T-cell (primary cell): ENCODE measurements around the gene PARVA. TPM values are rescaled to one million over a fixed set of nuclear protein-coding genes. Genes with fewer than 3 reads are reported as not detected.

Experiments used
- ATAC-seq, 4 experiments: fragments of 200-7000 bp in 3 of 4; fragments of 150-1000 bp in 1 of 4; cut with Tn5 transposase; replicated peaks in 1 of 4; 1 replicate in 3 of 4; 2 replicates in 1 of 4; pipeline ENCODE4 v1.10.0; 2021; ENCODE audit warnings: moderate library complexity in 3 of 4, mild to moderate bottlenecking in 2 of 4, moderate number of reproducible peaks in 1 of 4
- CTCF ChIA-PET, 2 donors: fragments of 300-600 bp; sonication (Branson Sonifier 250); formaldehyde crosslinking; loops; one replicate each; lab custom pipeline; 2022; ENCODE audit warnings: antibody characterized with exemption in 2 of 2; lab: Charles Lee
- POLR2A ChIA-PET, 2 donors: fragments of 300-600 bp; sonication (Branson Sonifier 250); formaldehyde crosslinking; loops; one replicate each; lab custom pipeline; 2022; ENCODE audit warnings: antibody characterized with exemption in 2 of 2; lab: Charles Lee
- DNase-seq, 35 experiments: peaks; one replicate each; pipeline versions ENCODE4 v3.0.0 to v3.0.0-alpha.2; 2013 to 2023
- H3K27ac ChIP-seq: one replicate; pipeline ENCODE4 v1.5.1; 2013; ENCODE audit warnings: low read length
- H3K27me3 ChIP-seq, 2 experiments: replicated peaks in 1 of 2; 1 replicate in 1 of 2; 2 replicates in 1 of 2; pipeline versions ENCODE4 v1.6.1 to v1.7.0; 2013; ENCODE audit warnings: low read length in 1 of 2, mixed read lengths in 1 of 2; ENCODE audit not compliant: control insufficient read depth in 2 of 2, insufficient read depth in 2 of 2; ENCODE audit errors: extremely low read depth in 1 of 2
- H3K36me3 ChIP-seq, 2 donors: 1 replicate in 1 of 2; 2 replicates in 1 of 2; pipeline versions ENCODE4 v1.6.1 to v1.7.0; 2013; ENCODE audit warnings: low read length in 1 of 2; ENCODE audit not compliant: control insufficient read depth in 2 of 2, insufficient read depth in 1 of 2; ENCODE audit errors: extremely low read depth in 1 of 2
- H3K4me1 ChIP-seq, 2 experiments: 1 replicate in 1 of 2; 2 replicates in 1 of 2; pipeline versions ENCODE4 v1.6.1 to v1.7.0; 2013; ENCODE audit warnings: low read length in 2 of 2, mixed read lengths in 1 of 2; ENCODE audit not compliant: insufficient read depth in 2 of 2, control insufficient read depth in 1 of 2; ENCODE audit errors: extremely low read depth in 1 of 2
- H3K4me3 ChIP-seq, 2 donors: 1 replicate in 1 of 2; 2 replicates in 1 of 2; pipeline versions ENCODE4 v1.5.1 to v1.7.0; 2013; ENCODE audit warnings: mild to moderate bottlenecking in 2 of 2, low read length in 1 of 2, moderate library complexity in 1 of 2; ENCODE audit not compliant: control insufficient read depth in 1 of 2; ENCODE audit errors: extremely low read depth in 1 of 2
- H3K9me3 ChIP-seq: 2 replicates; pipeline ENCODE4 v1.7.0; 2013
- H3K27ac Mint-ChIP-seq, 2 donors: one replicate each; pipeline ENCODE4 v1.8.0; 2020 to 2021; ENCODE audit warnings: mild to moderate bottlenecking in 2 of 2, mixed read lengths in 2 of 2
- H3K27me3 Mint-ChIP-seq, 2 donors: one replicate each; pipeline ENCODE4 v1.8.0; 2021 to 2022; ENCODE audit warnings: mixed read lengths in 2 of 2
- H3K36me3 Mint-ChIP-seq: one replicate; pipeline ENCODE4 v1.8.0; 2021; ENCODE audit warnings: mixed read lengths
- H3K4me1 Mint-ChIP-seq, 3 donors: one replicate each; pipeline ENCODE4 v1.8.0; 2020 to 2022; ENCODE audit warnings: mixed read lengths in 3 of 3, mild to moderate bottlenecking in 1 of 3
- H3K4me3 Mint-ChIP-seq, 3 donors: one replicate each; pipeline ENCODE4 v1.8.0; 2020 to 2022; ENCODE audit warnings: mild to moderate bottlenecking in 3 of 3, mixed read lengths in 3 of 3, moderate library complexity in 3 of 3
- H3K9me3 Mint-ChIP-seq, 3 donors: one replicate each; pipeline ENCODE4 v1.8.0; 2020 to 2022; ENCODE audit warnings: mixed read lengths in 3 of 3
- WGBS: methylation state at CpG from one replicate; pipeline ENCODE4 v1.1.5; 2013; ENCODE audit warnings: missing lambda C conversion rate; ENCODE audit not compliant: insufficient coverage; 5-methylcytosine and 5-hydroxymethylcytosine counted together
- total RNA-seq, 35 experiments: library from RNA in 6 of 35; stranded (reverse) in 6 of 35; fragments of 120-200 nt in 1 of 35; gene quantifications; one replicate each; pipeline versions ENCODE4 v1.2.1 to v1.2.4 and lab custom pipeline; 2013 to 2026

The PARVA gene
- total RNA-seq, 5 donors from 2014 or later (not counting 1 experiment from before 2014, with no cell fraction given) = 0.41 to 0.93 (median 0.75) TPM

DNA sequence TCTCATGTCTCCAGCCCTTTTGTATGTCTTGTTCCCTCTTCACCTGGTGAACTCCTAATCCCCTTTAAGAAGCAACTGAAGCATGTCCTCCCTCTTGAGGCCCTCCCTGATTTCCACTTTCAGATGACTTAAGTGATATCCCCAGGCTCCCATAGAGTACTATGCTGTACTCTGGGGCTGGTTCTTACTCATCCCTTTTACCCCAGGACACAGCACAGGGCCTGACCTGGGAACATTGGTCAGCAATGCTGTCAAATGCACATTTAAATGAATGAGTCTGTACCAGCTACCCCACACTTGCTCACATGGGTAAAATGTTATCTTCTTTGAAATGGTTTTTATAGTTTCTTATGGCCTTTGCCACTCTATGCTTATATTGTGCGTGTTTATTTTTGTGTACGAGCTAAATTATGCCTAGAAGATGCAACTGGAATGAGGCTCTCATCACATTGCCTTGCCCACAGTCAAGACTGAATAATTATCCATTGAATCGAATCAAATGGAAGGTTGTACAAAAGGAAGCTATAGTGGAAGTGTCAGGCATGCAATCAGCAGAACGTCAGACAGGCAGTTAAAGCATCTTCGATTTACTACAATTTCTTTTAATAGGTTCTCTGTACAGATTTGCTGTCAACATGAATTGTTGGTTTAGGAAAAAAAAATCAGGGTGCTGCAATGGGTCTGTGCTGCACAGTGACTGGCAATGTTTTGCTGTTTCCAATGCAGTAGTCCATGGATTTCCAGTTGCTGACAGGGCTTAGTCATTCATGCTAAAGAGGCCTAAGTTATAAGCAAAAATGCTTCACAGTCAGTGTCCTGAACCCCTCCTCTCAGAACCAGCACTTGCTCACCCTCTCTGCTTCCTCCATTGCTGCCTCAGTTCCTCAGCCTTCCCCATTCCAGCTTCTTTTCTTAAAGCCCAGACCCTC, 79.5 kb downstream of the PARVA start:
- ATAC-seq = no peak
- ChIA-PET CTCF (no interaction called here), POLR2A (no interaction called here)
- no peaks in the 10 kb centered on the region for H3K36me3 Mint-ChIP-seq
- H3K27ac Mint-ChIP-seq = no peak overlapping the region
- H3K27me3 Mint-ChIP-seq = peaks cover 0 to 17% of the 10 kb centered on the region in 2 donors
- no peaks in the 10 kb centered on the region for H3K9me3 ChIP-seq
- no peak overlapping the region for H3K4me3 Mint-ChIP-seq
- H3K27ac ChIP-seq = no peak overlapping the region
- no peaks in the 10 kb centered on the region for H3K9me3 Mint-ChIP-seq
- no peaks in the 10 kb centered on the region for H3K4me1 ChIP-seq
- H3K4me1 Mint-ChIP-seq = no peaks in the 10 kb centered on the region
- DNase-seq = no peak
- no peak overlapping the region for H3K4me3 ChIP-seq
- 57% methylated on average over 2 of the region's 5 CpGs for WGBS
- H3K36me3 ChIP-seq = no peaks in the 10 kb centered on the region
- peaks cover 0 to 13% of the 10 kb centered on the region in 2 experiments for H3K27me3 ChIP-seq

DNA sequence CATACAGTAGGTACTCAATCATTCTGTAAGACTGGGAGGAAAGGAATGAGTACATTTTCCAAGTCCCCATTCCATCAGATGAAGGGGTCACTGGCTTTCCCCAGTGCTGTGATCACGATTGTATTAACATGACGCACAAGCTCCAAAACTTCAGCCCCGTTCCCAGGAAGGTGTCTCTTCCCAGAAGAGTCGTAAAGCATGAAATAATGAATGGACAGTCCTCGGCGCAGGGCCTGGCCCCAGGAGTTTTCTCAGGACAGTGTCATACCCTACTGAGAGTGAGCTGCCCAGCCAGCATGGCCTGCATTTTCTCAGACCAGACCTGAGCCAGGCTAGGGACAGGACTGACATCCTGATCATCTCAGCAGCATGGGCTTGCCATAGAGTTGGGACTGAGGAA, 80.7 kb downstream of the PARVA start:
- 100% methylated on average over 1 of the region's 6 CpGs for WGBS
- Histone ChIP-seq H3K27me3 (peaks cover 0 to 11% of the 10 kb centered on the region in 2 experiments), H3K36me3 (no peaks in the 10 kb centered on the region), H3K4me1 (no peaks in the 10 kb centered on the region), H3K4me3 (no peak overlapping the region), H3K27ac (no peak overlapping the region), H3K9me3 (no peaks in the 10 kb centered on the region)
- ChIA-PET CTCF (no interaction called here), POLR2A (no interaction called here)
- H3K4me1 Mint-ChIP-seq = no peaks in the 10 kb centered on the region
- H3K9me3 Mint-ChIP-seq = no peaks in the 10 kb centered on the region
- no peak overlapping the region for H3K4me3 Mint-ChIP-seq
- H3K36me3 Mint-ChIP-seq = no peaks in the 10 kb centered on the region
- peaks cover 0 to 13% of the 10 kb centered on the region in 2 donors for H3K27me3 Mint-ChIP-seq
- DNase-seq (no peak), ATAC-seq (no peak)
- H3K27ac Mint-ChIP-seq = no peak overlapping the region

DNA sequence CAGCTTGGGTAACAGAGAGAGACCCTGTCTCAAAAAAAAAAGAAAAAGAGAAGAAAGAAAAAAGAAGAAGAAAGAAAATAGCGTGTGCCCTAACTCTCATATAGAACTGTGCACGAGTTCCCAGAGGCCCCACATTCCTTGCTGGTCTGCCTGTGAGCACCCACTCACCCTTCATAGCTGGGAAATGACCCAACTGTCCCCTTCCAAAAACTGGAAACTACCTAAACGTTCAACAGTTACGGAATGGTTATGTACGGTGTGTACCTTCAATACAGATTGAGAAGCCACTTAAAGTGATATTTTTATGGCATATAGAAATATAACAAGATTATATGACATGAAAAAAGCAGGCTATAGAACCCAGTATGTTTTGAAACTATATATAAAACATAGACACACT, 82.0 kb downstream of the PARVA start:
- Histone ChIP-seq H3K4me3 (no peak overlapping the region), H3K9me3 (no peaks in the 10 kb centered on the region), H3K27me3 (peaks cover 0 to 9% of the 10 kb centered on the region in 2 experiments), H3K4me1 (no peaks in the 10 kb centered on the region), H3K27ac (no peak overlapping the region), H3K36me3 (no peaks in the 10 kb centered on the region)
- WGBS = no CpG with 5 or more reads among the region's 5 CpGs
- Mint-ChIP-seq H3K27me3 (peaks cover 0 to 13% of the 10 kb centered on the region in 2 donors), H3K27ac (no peak overlapping the region), H3K4me3 (no peak overlapping the region), H3K9me3 (peaks cover 0 to 6% (median 3%) of the 10 kb centered on the region in 3 donors), H3K4me1 (no peaks in the 10 kb centered on the region), H3K36me3 (peaks cover 2% of the 10 kb centered on the region)
- ChIA-PET POLR2A (no interaction called here), CTCF (no interaction called here)
- DNase-seq (no peak), ATAC-seq (no peak)

DNA sequence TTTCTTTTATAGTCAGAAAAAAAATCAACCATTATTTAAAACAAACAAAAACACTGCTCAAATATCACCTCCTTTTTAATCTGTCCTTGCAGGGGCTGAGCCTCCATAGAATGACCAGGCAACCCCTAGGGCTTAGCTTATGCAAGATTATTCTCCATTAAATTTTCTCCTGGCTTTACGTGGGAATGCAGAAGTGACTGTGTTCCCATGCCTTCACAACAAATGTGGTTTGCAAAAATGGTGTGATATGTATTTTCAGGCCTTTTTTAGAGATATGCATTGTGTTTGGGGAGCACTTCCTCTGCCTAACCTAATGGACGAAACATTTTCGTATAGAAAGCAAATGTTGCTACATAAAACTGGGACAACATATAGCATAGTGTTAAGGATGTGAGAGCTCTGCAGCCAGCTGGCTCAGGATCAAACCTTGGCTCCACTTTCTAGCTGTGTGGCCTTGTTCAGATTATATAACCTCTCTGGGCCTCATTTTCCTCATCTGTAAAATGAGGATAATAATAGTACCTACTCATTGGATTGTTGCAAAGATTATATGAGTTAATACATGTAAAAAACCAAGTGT, 82.6 kb downstream of the PARVA start:
- ATAC-seq (no peak), DNase-seq (no peak)
- H3K27ac Mint-ChIP-seq = no peak overlapping the region
- no peak overlapping the region for H3K4me3 Mint-ChIP-seq
- Histone ChIP-seq H3K36me3 (no peaks in the 10 kb centered on the region), H3K27me3 (peaks cover 0 to 9% of the 10 kb centered on the region in 2 experiments), H3K27ac (no peak overlapping the region), H3K9me3 (no peaks in the 10 kb centered on the region), H3K4me1 (no peaks in the 10 kb centered on the region), H3K4me3 (no peak overlapping the region)
- H3K36me3 Mint-ChIP-seq = peaks cover 4% of the 10 kb centered on the region
- peaks cover 0 to 13% of the 10 kb centered on the region in 2 donors for H3K27me3 Mint-ChIP-seq
- no CpG with 5 or more reads among the region's 3 CpGs for WGBS
- H3K9me3 Mint-ChIP-seq = peaks cover 0 to 9% (median 4%) of the 10 kb centered on the region in 3 donors
- ChIA-PET POLR2A (no interaction called here), CTCF (no interaction called here)
- H3K4me1 Mint-ChIP-seq = no peaks in the 10 kb centered on the region

DNA sequence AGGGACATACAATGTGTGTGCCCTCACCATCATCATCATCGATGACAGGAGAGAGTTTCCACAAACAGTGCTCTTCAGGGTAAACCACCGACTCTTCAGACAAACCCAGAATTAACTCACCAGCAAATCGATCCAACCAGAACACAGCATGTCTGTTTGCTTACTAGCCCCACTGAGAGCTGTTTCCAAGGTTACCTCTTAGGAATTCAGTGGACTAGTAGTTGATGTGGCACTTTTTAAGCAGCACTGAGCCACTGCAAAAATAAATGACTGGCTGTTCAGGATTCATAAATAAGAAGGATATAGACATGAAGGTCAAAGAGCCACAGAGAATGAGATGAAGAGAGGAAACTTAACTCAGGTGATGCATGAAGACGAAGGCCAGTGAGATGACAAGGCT, 83.1 kb downstream of the PARVA start:
- peaks cover 0 to 13% of the 10 kb centered on the region in 2 donors for H3K27me3 Mint-ChIP-seq
- H3K27me3 ChIP-seq = peaks cover 0 to 9% of the 10 kb centered on the region in 2 experiments
- H3K9me3 ChIP-seq = no peaks in the 10 kb centered on the region
- DNase-seq (no peak), ATAC-seq (no peak)
- no peak overlapping the region for H3K27ac Mint-ChIP-seq
- H3K36me3 Mint-ChIP-seq = peaks cover 4% of the 10 kb centered on the region
- WGBS = 92% methylated on average over 1 of the region's 4 CpGs
- ChIA-PET POLR2A (no interaction called here), CTCF (interaction anchor here in 1 of 2 donors (0.6 kb wide), 1 partner anchor 858 kb away, joined by 6 read pairs; no protein-coding TSS in a partner anchor)
- H3K36me3 ChIP-seq = no peaks in the 10 kb centered on the region
- H3K4me1 Mint-ChIP-seq = no peaks in the 10 kb centered on the region
- H3K4me3 Mint-ChIP-seq = no peak overlapping the region
- H3K9me3 Mint-ChIP-seq = peaks cover 0 to 9% (median 4%) of the 10 kb centered on the region in 3 donors
- H3K27ac ChIP-seq = no peak overlapping the region
- H3K4me1 ChIP-seq = no peaks in the 10 kb centered on the region
- no peak overlapping the region for H3K4me3 ChIP-seq

DNA sequence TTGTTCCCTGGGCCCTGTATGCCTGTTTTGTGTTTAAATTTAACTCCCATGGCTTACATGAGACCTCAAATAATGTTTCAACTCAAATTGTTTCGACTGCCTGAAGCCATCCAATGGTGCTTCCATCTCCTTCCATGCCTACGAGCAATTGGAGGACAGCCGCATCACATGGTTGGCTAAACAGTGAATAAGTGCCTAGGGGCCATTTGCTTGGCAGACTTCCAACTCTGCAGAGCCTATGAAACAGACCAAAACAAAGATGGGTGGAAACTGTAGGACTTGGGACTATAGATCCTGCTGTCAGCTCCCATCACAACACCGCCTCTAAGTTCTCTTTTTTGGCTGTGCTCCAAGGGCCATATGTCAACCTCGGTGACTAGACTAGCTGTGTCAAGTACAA, 84.1 kb downstream of the PARVA start:
- no peak overlapping the region for H3K4me3 Mint-ChIP-seq
- DNase-seq (no peak), ATAC-seq (no peak)
- no peaks in the 10 kb centered on the region for H3K36me3 ChIP-seq
- H3K27ac Mint-ChIP-seq = no peak overlapping the region
- H3K4me3 ChIP-seq = no peak overlapping the region
- H3K27me3 ChIP-seq = peaks cover 0 to 9% of the 10 kb centered on the region in 2 experiments
- H3K27me3 Mint-ChIP-seq = peaks cover 0 to 8% of the 10 kb centered on the region in 2 donors
- H3K4me1 Mint-ChIP-seq = no peaks in the 10 kb centered on the region
- no peak overlapping the region for H3K27ac ChIP-seq
- peaks cover 4% of the 10 kb centered on the region for H3K36me3 Mint-ChIP-seq
- H3K4me1 ChIP-seq = no peaks in the 10 kb centered on the region
- CTCF ChIA-PET = no interaction called here
- no peaks in the 10 kb centered on the region for H3K9me3 ChIP-seq
- WGBS = 76% methylated on average over 4 of the region's 5 CpGs
- peaks cover 0 to 9% (median 4%) of the 10 kb centered on the region in 3 donors for H3K9me3 Mint-ChIP-seq
- POLR2A ChIA-PET = no interaction called here
